ENCODE results near the gene YIPF2. TPM values are rescaled to one million over a fixed set of nuclear protein-coding genes. Genes with fewer than 3 reads are reported as not detected.

YIPF2 gene
- total and polyA plus RNA-seq, 2 of the 4 experiments (the other 2 are of a cell fraction), result 61.5 to 78.0 TPM

DNA sequence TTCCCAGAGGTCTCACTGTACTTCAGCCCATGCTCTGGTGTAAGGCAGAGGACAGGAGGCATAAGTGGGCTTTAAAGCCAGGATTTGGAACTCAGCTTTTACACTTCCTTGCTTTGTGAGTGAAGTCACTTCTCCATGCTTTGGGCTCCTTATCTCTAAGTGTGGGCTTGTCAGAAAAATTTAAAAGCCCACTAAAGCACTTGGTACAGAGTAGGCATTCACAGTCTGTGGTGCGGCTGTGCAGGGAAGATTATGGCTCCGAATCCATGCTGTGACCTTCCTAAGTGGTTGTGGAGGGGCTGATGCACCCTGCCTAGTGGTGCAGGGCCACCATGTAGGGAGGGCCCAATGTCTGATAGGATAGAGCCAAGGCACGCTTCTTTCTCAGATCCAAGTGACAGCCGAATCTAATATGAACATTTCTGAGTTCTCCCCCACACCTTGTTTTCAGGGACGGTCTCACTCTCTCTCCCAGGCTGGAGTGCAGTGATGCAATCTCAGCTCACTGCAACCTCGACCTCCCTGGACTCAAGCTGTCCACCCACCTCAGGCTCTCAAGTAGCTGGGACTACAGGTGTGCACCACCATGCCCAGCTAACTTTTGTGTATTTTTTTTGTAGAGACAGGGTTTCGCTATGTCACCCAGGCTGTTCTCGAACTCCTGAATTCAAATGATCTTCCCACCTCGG lies 7.1 kb upstream of the YIPF2 start:
- no peak overlapping the region for H3K14ac ChIP-seq (replicated peaks; ENCODE audit: low read depth, low read length)
- no peak overlapping the region for H3K9ac ChIP-seq (ENCODE audit: low read depth, low read length)
- BruUV-seq (replicated peaks), result no TSS peak
- in situ Hi-C loops (cut with MboI; ENCODE audit: low sequenced_read_pairs) (loop anchor here (5.0 kb wide), 1 partner anchor 267 kb away; no protein-coding TSS in a partner anchor), intact Hi-C loops (cut with micrococcal nuclease) (loop anchor here (1.0 kb wide), 1 partner anchor 196 kb away; no protein-coding TSS in a partner anchor), dilution Hi-C loops (cut with HindIII; ENCODE audit: low sequenced_read_pairs, unreplicated experiment) (no loop called here)
- H3K9me3 ChIP-seq (ENCODE audit: control insufficient read depth, insufficient read depth, low read length), result no peaks in the 10 kb centered on the region
- no peak overlapping the region for H4K8ac ChIP-seq (ENCODE audit: low read depth in 2 of 2, low read length in 2 of 2)
- no peak overlapping the region for H2AFZ ChIP-seq (replicated peaks; ENCODE audit: low read length, poor library complexity)
- no peaks in the 10 kb centered on the region for H4K20me1 ChIP-seq (ENCODE audit: insufficient read depth, low read length)
- no peak overlapping the region for H3K18ac ChIP-seq (ENCODE audit: low read depth, low read length)
- no peak for TF ChIP-seq MAFK (IDR thresholded peaks at IDR 0.05; ENCODE audit: low read depth, low read length)
- TF ChIP-seq, protein P1, sequence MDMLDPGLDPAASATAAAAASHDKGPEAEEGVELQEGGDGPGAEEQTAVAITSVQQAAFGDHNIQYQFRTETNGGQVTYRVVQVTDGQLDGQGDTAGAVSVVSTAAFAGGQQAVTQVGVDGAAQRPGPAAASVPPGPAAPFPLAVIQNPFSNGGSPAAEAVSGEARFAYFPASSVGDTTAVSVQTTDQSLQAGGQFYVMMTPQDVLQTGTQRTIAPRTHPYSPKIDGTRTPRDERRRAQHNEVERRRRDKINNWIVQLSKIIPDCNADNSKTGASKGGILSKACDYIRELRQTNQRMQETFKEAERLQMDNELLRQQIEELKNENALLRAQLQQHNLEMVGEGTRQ (IDR thresholded peaks at IDR 0.05; ENCODE audit: low read depth, low read length), result no peak
- TF ChIP-seq RFX5 (IDR thresholded peaks at IDR 0.05; ENCODE audit: low read depth, low read length), result no peak
- TF ChIP-seq SMC3 (IDR thresholded peaks at IDR 0.05; ENCODE audit: low read depth, low read length), result no peak
- TF ChIP-seq, protein P2, sequence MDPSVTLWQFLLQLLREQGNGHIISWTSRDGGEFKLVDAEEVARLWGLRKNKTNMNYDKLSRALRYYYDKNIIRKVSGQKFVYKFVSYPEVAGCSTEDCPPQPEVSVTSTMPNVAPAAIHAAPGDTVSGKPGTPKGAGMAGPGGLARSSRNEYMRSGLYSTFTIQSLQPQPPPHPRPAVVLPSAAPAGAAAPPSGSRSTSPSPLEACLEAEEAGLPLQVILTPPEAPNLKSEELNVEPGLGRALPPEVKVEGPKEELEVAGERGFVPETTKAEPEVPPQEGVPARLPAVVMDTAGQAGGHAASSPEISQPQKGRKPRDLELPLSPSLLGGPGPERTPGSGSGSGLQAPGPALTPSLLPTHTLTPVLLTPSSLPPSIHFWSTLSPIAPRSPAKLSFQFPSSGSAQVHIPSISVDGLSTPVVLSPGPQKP (IDR thresholded peaks at IDR 0.05; ENCODE audit: borderline replicate concordance, low read depth, low read length), result no peak
- no peak for TF ChIP-seq CEBPB (IDR thresholded peaks at IDR 0.05; ENCODE audit: low read depth, low read length)
- ChIA-PET POLR2A (ENCODE audit: unreplicated experiment) (no interaction called here), CTCF (interaction anchor here (1.1 to 1.5 kb wide), 2 partner anchors 63 to 156 kb away, joined by 3 to 6 read pairs; no protein-coding TSS in a partner anchor)
- H2BK20ac ChIP-seq (ENCODE audit: low read depth, low read length), result no peak overlapping the region
- no peak overlapping the region for H2BK15ac ChIP-seq (ENCODE audit: low read depth, low read length)
- no peak overlapping the region for H3K56ac ChIP-seq (ENCODE audit: extremely low read depth, insufficient read depth, low read length)
- H3K4me3 ChIP-seq (ENCODE audit: insufficient read depth, low read depth, low read length), result no peak overlapping the region
- H3K27ac ChIP-seq (ENCODE audit: insufficient read depth, low read length), result no peak overlapping the region
- ATAC-seq (ENCODE audit: low read depth) (no peak), DNase-seq (no peak)
- no peaks in the 10 kb centered on the region for H3K27me3 ChIP-seq (ENCODE audit: control insufficient read depth, insufficient read depth, low read length)
- H4K5ac ChIP-seq (ENCODE audit: low read depth, low read length), result no peak overlapping the region
- H3K23ac ChIP-seq (ENCODE audit: low read depth, low read length), result no peak overlapping the region
- no peak overlapping the region for H2AK9ac ChIP-seq (replicated peaks; ENCODE audit: low read depth, low read length, poor library complexity)
- no peak overlapping the region for H2BK5ac ChIP-seq (ENCODE audit: low read depth, low read length, poor library complexity, severe bottlenecking)
- no peak overlapping the region for H2AK5ac ChIP-seq (ENCODE audit: low read depth, low read length)
- no peak overlapping the region for H2BK120ac ChIP-seq (ENCODE audit: low read depth, low read length)
- H3K79me1 ChIP-seq (ENCODE audit: low read depth in 1 of 2, low read length in 2 of 2), result peaks cover 3 to 18% of the 10 kb centered on the region in 2 experiments; a peak in 3 of 4 replicates
- no peak overlapping the region for H3K4me2 ChIP-seq (ENCODE audit: low read depth, low read length)
- H3K9me1 ChIP-seq (ENCODE audit: insufficient read depth, low read length), result no peaks in the 10 kb centered on the region
- no peak overlapping the region for H3K4ac ChIP-seq (ENCODE audit: low read depth, low read length)
- no CpG with 5 or more reads among the region's 9 CpGs for WGBS, 2 experiments (ENCODE audit: extremely low coverage in 2 of 2, insufficient read length in 1 of 2)
- peaks cover 2% of the 10 kb centered on the region for H3K36me3 ChIP-seq (ENCODE audit: control insufficient read depth, insufficient read depth, low read length)
- H3K4me1 ChIP-seq (ENCODE audit: control insufficient read depth, insufficient read depth, low read length), result no peaks in the 10 kb centered on the region
- H4K91ac ChIP-seq (ENCODE audit: insufficient read depth, low read depth, low read length), result no peak overlapping the region
